Activated naive CD8-positive, alpha-beta T cell treated with anti-CD3 and anti-CD28 coated beads, Interleukin-2, amount 50 U/mL, for 16 hours (primary cell): Measurements from ENCODE around the gene CTSD.

ENCODE experiments used
- DNase-seq: peaks from one replicate; pipeline ENCODE4 v3.0.0-alpha.2; 2020; ENCODE audit warnings: low read depth, low spot score

CTSD gene

GRCh38 chr11:1782831-1783724 lies 19.4 kb upstream of the CTSD start:
- no peak for DNase-seq

- DNase-seq, result no peak
These were observed 18.4 kb upstream of the CTSD start for GRCh38 chr11:1782031-1782590.

GRCh38 chr11:1781593-1781975 lies 17.9 kb upstream of the CTSD start:
- no peak for DNase-seq

GRCh38 chr11:1780700-1781592 lies 17.2 kb upstream of the CTSD start:
- DNase-seq, result no peak

GRCh38 chr11:1779806-1780699 lies 16.3 kb upstream of the CTSD start:
- no peak for DNase-seq

- no peak for DNase-seq
These were observed 15.5 kb upstream of the CTSD start for GRCh38 chr11:1779034-1779805.

- DNase-seq, result no peak
These were observed 14.6 kb upstream of the CTSD start for GRCh38 chr11:1778141-1778911.

- no peak for DNase-seq
These were observed 14.0 kb upstream of the CTSD start for GRCh38 chr11:1777737-1778136.

GRCh38 chr11:1776944-1777715 lies 13.4 kb upstream of the CTSD start:
- DNase-seq, result no peak

GRCh38 chr11:1776331-1776851 lies 12.7 kb upstream of the CTSD start:
- DNase-seq, result no peak

GRCh38 chr11:1774886-1775285 lies 11.2 kb upstream of the CTSD start:
- no peak for DNase-seq

GRCh38 chr11:1773994-1774550 lies 10.3 kb upstream of the CTSD start:
- DNase-seq, result no peak

- DNase-seq, result no peak
These were observed 9.6 kb upstream of the CTSD start for GRCh38 chr11:1773131-1773993.

GRCh38 chr11:1772270-1773130 lies 8.8 kb upstream of the CTSD start:
- no peak for DNase-seq

- no peak for DNase-seq
These were observed 8.0 kb upstream of the CTSD start for GRCh38 chr11:1771700-1772099.

- no peak for DNase-seq
These were observed 7.5 kb upstream of the CTSD start for GRCh38 chr11:1771273-1771672.
